Left lung (tissue), 10 donors: ENCODE measurements around the gene EFNA5. TPM values are rescaled to one million over a fixed set of nuclear protein-coding genes. Genes with fewer than 3 reads are reported as not detected.

Experiments
- ATAC-seq: fragments of 200-7000 bp; cut with Tn5 transposase; one replicate; pipeline ENCODE4 v1.9.1; 2020; ENCODE audit warnings: moderate library complexity
- DNase-seq, 4 donors: peaks; one replicate each; pipeline ENCODE4 v3.0.0-alpha.2; 2013 to 2020
- H3K27ac ChIP-seq, 2 donors: fragments of 200-600 bp; sonication (generic) in 1 of 2; one replicate each; pipeline versions ENCODE4 v1.5.0 to v1.8.0; 2020 to 2021
- H3K27me3 ChIP-seq, 2 donors: fragments of 200-600 bp; sonication (generic) in 1 of 2; one replicate each; pipeline versions ENCODE4 v1.5.0 to v1.8.0; 2020 to 2021
- H3K36me3 ChIP-seq, 2 donors: fragments of 200-600 bp; sonication (generic) in 1 of 2; one replicate each; pipeline versions ENCODE4 v1.5.0 to v1.8.0; 2020 to 2021
- H3K4me1 ChIP-seq, 2 donors: fragments of 200-600 bp; one replicate each; pipeline ENCODE4 v1.8.0; 2021
- H3K4me3 ChIP-seq, 2 donors: fragments of 200-600 bp; sonication (generic) in 1 of 2; one replicate each; pipeline versions ENCODE4 v1.5.0 to v1.8.0; 2020 to 2021; ENCODE audit warnings: mild to moderate bottlenecking in 1 of 2
- H3K9me3 ChIP-seq, 2 donors: fragments of 200-600 bp; sonication (generic) in 1 of 2; one replicate each; pipeline versions ENCODE4 v1.5.0 to v1.8.0; 2020 to 2021
- CTCF ChIP-seq, 2 donors: fragments of 200-600 bp; sonication (generic) in 1 of 2; IDR thresholded peaks; one replicate each; pipeline versions ENCODE4 v1.5.0 to v1.8.0; 2021; ENCODE audit warnings: antibody characterized with exemption in 2 of 2
- intact Hi-C, 2 donors: fragments of 100-400 bp; cut with DNase I; formaldehyde crosslinking; loops; one replicate each; pipeline versions ENCODE4 v1.11.2 to v1.14.2; 2022
- polyA plus RNA-seq, 6 donors: library from polyadenylated mRNA; unstranded; fragments of 120-200 nt; gene quantifications; one replicate each; pipeline ENCODE4 v1.2.1, GENCODE V29; 2013; ENCODE audit not compliant: insufficient read length in 6 of 6
- total RNA-seq, 2 donors: library from RNA; stranded (reverse); fragmentation: NEBNext Ultra II Directional; extraction: Animal tissue kit (Norgen Biotek cat#: 25700); gene quantifications; one replicate each; pipeline ENCODE4 v1.2.1, GENCODE V29; 2021
- donor health status: DM: no; HTN: yes; CAD: no.
- donor health status: DM: no; HTN: no; CAD: no.

EFNA5 gene
- total and polyA plus RNA-seq, 8 donors = 8.8 to 28.3 (median 22.8) TPM

DNA sequence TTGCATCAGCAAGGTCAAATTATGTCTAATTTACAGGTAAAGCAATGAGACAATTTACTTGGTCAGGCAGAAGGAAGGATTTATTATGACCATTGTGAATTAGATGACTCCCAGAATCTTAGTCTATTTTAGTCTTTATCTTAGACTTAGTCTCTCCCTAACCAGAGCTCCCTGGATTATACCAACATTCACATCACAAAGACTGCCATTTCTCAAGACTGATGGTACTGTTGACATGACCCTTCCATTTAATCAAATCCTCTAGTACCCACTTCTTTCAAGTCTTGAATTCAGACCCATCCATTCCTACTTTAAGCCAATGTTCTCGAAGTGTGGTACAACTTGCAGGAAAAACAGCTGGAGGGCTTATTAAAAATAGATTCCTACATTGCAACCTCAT is 257.0 kb downstream of the EFNA5 start:
- Histone ChIP-seq H3K36me3 (no peaks in the 10 kb centered on the region), H3K4me1 (no peaks in the 10 kb centered on the region), H3K27me3 (no peaks in the 10 kb centered on the region), H3K27ac (no peak overlapping the region), H3K9me3 (no peaks in the 10 kb centered on the region), H3K4me3 (no peak overlapping the region)
- TF ChIP-seq CTCF (IDR thresholded peaks at IDR 0.05) = no peak
- DNase-seq (no peak), ATAC-seq (no peak)
- intact Hi-C loops = no loop called here

DNA sequence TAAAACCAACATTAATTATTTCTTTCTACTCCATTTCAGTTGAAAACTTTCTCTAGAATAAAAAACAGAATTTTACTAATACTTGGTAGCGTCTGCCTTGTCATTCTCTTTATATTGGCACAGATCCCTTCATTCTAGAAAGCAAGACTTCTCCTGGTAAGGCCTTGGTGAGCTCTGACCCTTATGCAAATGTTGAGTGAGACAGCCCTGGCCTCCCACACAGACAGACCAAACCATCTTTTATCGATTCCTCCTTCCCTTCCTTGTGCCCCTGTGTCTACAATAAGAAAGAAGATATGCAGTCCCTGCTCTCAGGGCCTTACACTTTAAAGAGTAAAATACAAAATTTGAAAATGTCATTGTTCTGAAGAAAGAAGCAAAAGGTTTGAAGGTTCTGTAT is 262.2 kb downstream of the EFNA5 start:
- ATAC-seq = no peak
- intact Hi-C loops = no loop called here

DNA sequence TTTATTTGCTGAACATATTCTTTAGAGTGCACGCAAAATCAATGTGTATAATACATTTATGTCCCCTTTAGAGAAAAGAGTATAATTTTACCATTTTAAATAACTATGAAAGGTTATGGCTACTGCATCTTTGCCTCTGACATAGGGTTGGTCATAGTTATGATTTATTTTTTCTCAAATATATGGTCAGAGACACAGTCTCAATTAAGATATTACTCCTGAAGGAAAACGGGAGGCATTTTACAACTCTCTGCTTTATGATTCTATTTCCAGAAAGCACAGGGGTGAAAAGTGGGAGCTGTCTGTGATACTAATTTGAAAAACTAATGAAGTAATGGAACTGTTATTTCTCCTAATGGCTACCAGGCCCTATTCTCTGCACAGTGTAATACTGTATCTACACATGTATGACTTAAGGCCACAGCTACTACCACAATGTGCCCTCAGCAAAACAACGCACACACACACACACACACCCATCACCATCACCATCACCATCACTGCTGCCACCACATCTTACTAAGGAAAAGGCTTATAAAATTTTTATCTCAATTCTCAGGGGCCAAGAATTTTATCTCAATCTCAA is 262.9 kb downstream of the EFNA5 start:
- Histone ChIP-seq H3K9me3 (no peaks in the 10 kb centered on the region), H3K27ac (no peak overlapping the region), H3K4me3 (no peak overlapping the region), H3K4me1 (peaks cover 4% of the 10 kb centered on the region in 2 donors), H3K27me3 (no peaks in the 10 kb centered on the region), H3K36me3 (no peaks in the 10 kb centered on the region)
- ATAC-seq (no peak), DNase-seq (no peak)
- TF ChIP-seq CTCF (IDR thresholded peaks at IDR 0.05) = no peak
- intact Hi-C loops = no loop called here

More for the DNA sequence above, 262.2 kb downstream of the EFNA5 start:
- no peaks in the 10 kb centered on the region for H3K9me3 ChIP-seq
- H3K27me3 ChIP-seq = no peaks in the 10 kb centered on the region
- H3K4me1 ChIP-seq = peaks cover under 1 to 4% of the 10 kb centered on the region in 2 donors
- no peaks in the 10 kb centered on the region for H3K36me3 ChIP-seq
- no peak overlapping the region for H3K27ac ChIP-seq
- no peak for TF ChIP-seq CTCF (IDR thresholded peaks at IDR 0.05)
- H3K4me3 ChIP-seq = no peak overlapping the region
- DNase-seq = no peak

- TF ChIP-seq CTCF (IDR thresholded peaks at IDR 0.05) = no peak
- Histone ChIP-seq H3K36me3 (no peaks in the 10 kb centered on the region), H3K27ac (no peak overlapping the region), H3K4me3 (no peak overlapping the region), H3K9me3 (no peaks in the 10 kb centered on the region), H3K27me3 (no peaks in the 10 kb centered on the region), H3K4me1 (peaks cover 4% of the 10 kb centered on the region in 2 donors)
- DNase-seq (no peak), ATAC-seq (peak; percentile 50)
- intact Hi-C loops = no loop called here
These were observed 266.0 kb downstream of the EFNA5 start for GRCh38 chr5:107404595-107405374.

- H3K4me3 ChIP-seq = no peak overlapping the region
- DNase-seq (no peak), ATAC-seq (peak; percentile 17)
- H3K4me1 ChIP-seq = peaks cover 4% of the 10 kb centered on the region in 2 donors
- no peak for TF ChIP-seq CTCF (IDR thresholded peaks at IDR 0.05)
- no peak overlapping the region for H3K27ac ChIP-seq
- H3K27me3 ChIP-seq = no peaks in the 10 kb centered on the region
- no peaks in the 10 kb centered on the region for H3K9me3 ChIP-seq
- intact Hi-C loops = no loop called here
- H3K36me3 ChIP-seq = no peaks in the 10 kb centered on the region
These were observed 267.3 kb downstream of the EFNA5 start for GRCh38 chr5:107403228-107403953.
